HEK293 (cell line): Measurements from ENCODE around the gene ANKRD33B.
A peak's percentile ranks its signal among the peaks of the same experiment; 100 is the strongest.

Source experiments
- BCL11A ChIP-seq: fragments of 450-650 bp; formaldehyde crosslinking; IDR thresholded peaks from 2 replicates; pipeline ENCODE4 v1.5.1; 2016; ENCODE audit warnings: low read depth, missing biosample characterization, missing genetic modification characterization
- FEZF1 ChIP-seq: fragments of 450-650 bp; formaldehyde crosslinking; IDR thresholded peaks from 2 replicates; pipeline ENCODE4 v1.5.1; 2016; ENCODE audit warnings: missing biosample characterization, missing genetic modification characterization
- GFI1B ChIP-seq: fragments of 450-650 bp; formaldehyde crosslinking; IDR thresholded peaks from 2 replicates; pipeline ENCODE4 v1.5.1; 2016; ENCODE audit warnings: missing biosample characterization, missing genetic modification characterization
- IKZF3 ChIP-seq: fragments of 450-650 bp; IDR thresholded peaks from 2 replicates; pipeline ENCODE4 v1.5.0; 2018; ENCODE audit warnings: missing biosample characterization, mild to moderate bottlenecking, missing genetic modification characterization, moderate library complexity
- KLF8 ChIP-seq: fragments of 450-650 bp; formaldehyde crosslinking; IDR thresholded peaks from 2 replicates; pipeline ENCODE4 v1.5.1; 2016; ENCODE audit warnings: missing biosample characterization, missing genetic modification characterization
- MZF1 ChIP-seq: fragments of 450-650 bp; formaldehyde crosslinking; IDR thresholded peaks from 2 replicates; pipeline ENCODE4 v1.5.1; 2017; ENCODE audit warnings: missing biosample characterization, missing genetic modification characterization, borderline replicate concordance
- ZBTB20 ChIP-seq: fragments of 450-650 bp; formaldehyde crosslinking; IDR thresholded peaks from 2 replicates; pipeline ENCODE4 v1.5.1; 2016; ENCODE audit warnings: missing biosample characterization, missing genetic modification characterization
- ZBTB21 ChIP-seq: fragments of 450-650 bp; formaldehyde crosslinking; IDR thresholded peaks from 2 replicates; pipeline ENCODE4 v1.5.1; 2017; ENCODE audit warnings: missing biosample characterization, missing genetic modification characterization
- ZFP69B ChIP-seq: fragments of 450-650 bp; formaldehyde crosslinking; IDR thresholded peaks from 2 replicates; pipeline ENCODE4 v1.5.1; 2016; ENCODE audit warnings: missing biosample characterization, missing genetic modification characterization
- ZNF121 ChIP-seq: fragments of 450-650 bp; formaldehyde crosslinking; IDR thresholded peaks from 2 replicates; pipeline ENCODE4 v1.5.1; 2016; ENCODE audit warnings: missing biosample characterization, missing genetic modification characterization
- ZNF169 ChIP-seq: fragments of 450-650 bp; formaldehyde crosslinking; IDR thresholded peaks from 2 replicates; pipeline ENCODE4 v1.5.1; 2016; ENCODE audit warnings: missing biosample characterization, missing genetic modification characterization
- ZNF184 ChIP-seq: fragments of 450-650 bp; IDR thresholded peaks from 2 replicates; pipeline ENCODE4 v1.5.1; 2018; ENCODE audit warnings: missing biosample characterization, mild to moderate bottlenecking, missing genetic modification characterization
- ZNF23 ChIP-seq: fragments of 450-650 bp; formaldehyde crosslinking; IDR thresholded peaks from 2 replicates; pipeline ENCODE4 v1.5.1; 2016; ENCODE audit warnings: missing biosample characterization, missing genetic modification characterization, borderline replicate concordance
- ZNF366 ChIP-seq: fragments of 450-650 bp; formaldehyde crosslinking; conservative IDR thresholded peaks from 2 replicates; pipeline ENCODE4 v1.5.1; 2016; ENCODE audit warnings: missing biosample characterization, missing genetic modification characterization
- ZNF394 ChIP-seq: fragments of 450-650 bp; formaldehyde crosslinking; IDR thresholded peaks from 2 replicates; pipeline ENCODE4 v1.5.1; 2016; ENCODE audit warnings: missing biosample characterization, missing genetic modification characterization, mild to moderate bottlenecking, moderate library complexity, borderline replicate concordance
- ZNF449 ChIP-seq: fragments of 450-650 bp; formaldehyde crosslinking; IDR thresholded peaks from 2 replicates; pipeline ENCODE4 v1.5.1; 2017; ENCODE audit warnings: missing biosample characterization, mild to moderate bottlenecking, missing genetic modification characterization, moderate library complexity
- ZNF48 ChIP-seq: fragments of 450-650 bp; formaldehyde crosslinking; IDR thresholded peaks from 2 replicates; pipeline ENCODE4 v1.5.1; 2016; ENCODE audit warnings: missing biosample characterization, missing genetic modification characterization
- ZNF558 ChIP-seq: fragments of 450-650 bp; formaldehyde crosslinking; IDR thresholded peaks from 2 replicates; pipeline ENCODE4 v1.5.1; 2016; ENCODE audit warnings: missing biosample characterization, missing genetic modification characterization
- ZNF623 ChIP-seq: fragments of 450-650 bp; formaldehyde crosslinking; IDR thresholded peaks from 2 replicates; pipeline ENCODE4 v1.5.1; 2016; ENCODE audit warnings: missing biosample characterization, missing genetic modification characterization
- ZNF654 ChIP-seq: fragments of 450-650 bp; formaldehyde crosslinking; IDR thresholded peaks from 2 replicates; pipeline ENCODE4 v1.5.1; 2016; ENCODE audit warnings: low read depth, missing biosample characterization, missing genetic modification characterization
- ZNF768 ChIP-seq: fragments of 450-650 bp; formaldehyde crosslinking; IDR thresholded peaks from 2 replicates; pipeline ENCODE4 v1.5.1; 2018; ENCODE audit warnings: missing biosample characterization, mild to moderate bottlenecking, missing genetic modification characterization
- ZNF843 ChIP-seq: fragments of 450-650 bp; formaldehyde crosslinking; IDR thresholded peaks from 2 replicates; pipeline ENCODE4 v1.5.1; 2016; ENCODE audit warnings: missing biosample characterization, missing genetic modification characterization
- ZSCAN30 ChIP-seq: fragments of 450-650 bp; IDR thresholded peaks from 2 replicates; pipeline ENCODE4 v1.5.1; 2018; ENCODE audit warnings: missing biosample characterization, mild to moderate bottlenecking, missing genetic modification characterization, moderate library complexity
- ZXDB ChIP-seq: fragments of 450-650 bp; formaldehyde crosslinking; IDR thresholded peaks from 2 replicates; pipeline ENCODE4 v1.5.1; 2016; ENCODE audit warnings: missing biosample characterization, missing genetic modification characterization
- TF ChIP-seq, protein P1 (sequence below): fragments of 450-650 bp; formaldehyde crosslinking; conservative IDR thresholded peaks from 2 replicates; pipeline ENCODE4 v1.5.1; 2016; ENCODE audit warnings: low read depth, missing biosample characterization, missing genetic modification characterization
- TF ChIP-seq, protein P2 (sequence below): fragments of 450-650 bp; formaldehyde crosslinking; IDR thresholded peaks from 2 replicates; pipeline ENCODE4 v1.5.1; 2017; ENCODE audit warnings: missing biosample characterization, missing genetic modification characterization
- TF ChIP-seq, protein P3 (sequence below): fragments of 450-650 bp; IDR thresholded peaks from 2 replicates; pipeline ENCODE4 v1.5.1; 2018; ENCODE audit warnings: missing biosample characterization, mild to moderate bottlenecking, missing genetic modification characterization
- TF ChIP-seq, protein P4 (sequence below): fragments of 450-650 bp; formaldehyde crosslinking; IDR thresholded peaks from 2 replicates; pipeline ENCODE4 v1.5.1; 2016; ENCODE audit warnings: missing biosample characterization, missing genetic modification characterization

ANKRD33B gene

GRCh38 chr5:10595672-10596309, 31.9 kb downstream of the ANKRD33B start (continued):
- TF ChIP-seq, protein P1, sequence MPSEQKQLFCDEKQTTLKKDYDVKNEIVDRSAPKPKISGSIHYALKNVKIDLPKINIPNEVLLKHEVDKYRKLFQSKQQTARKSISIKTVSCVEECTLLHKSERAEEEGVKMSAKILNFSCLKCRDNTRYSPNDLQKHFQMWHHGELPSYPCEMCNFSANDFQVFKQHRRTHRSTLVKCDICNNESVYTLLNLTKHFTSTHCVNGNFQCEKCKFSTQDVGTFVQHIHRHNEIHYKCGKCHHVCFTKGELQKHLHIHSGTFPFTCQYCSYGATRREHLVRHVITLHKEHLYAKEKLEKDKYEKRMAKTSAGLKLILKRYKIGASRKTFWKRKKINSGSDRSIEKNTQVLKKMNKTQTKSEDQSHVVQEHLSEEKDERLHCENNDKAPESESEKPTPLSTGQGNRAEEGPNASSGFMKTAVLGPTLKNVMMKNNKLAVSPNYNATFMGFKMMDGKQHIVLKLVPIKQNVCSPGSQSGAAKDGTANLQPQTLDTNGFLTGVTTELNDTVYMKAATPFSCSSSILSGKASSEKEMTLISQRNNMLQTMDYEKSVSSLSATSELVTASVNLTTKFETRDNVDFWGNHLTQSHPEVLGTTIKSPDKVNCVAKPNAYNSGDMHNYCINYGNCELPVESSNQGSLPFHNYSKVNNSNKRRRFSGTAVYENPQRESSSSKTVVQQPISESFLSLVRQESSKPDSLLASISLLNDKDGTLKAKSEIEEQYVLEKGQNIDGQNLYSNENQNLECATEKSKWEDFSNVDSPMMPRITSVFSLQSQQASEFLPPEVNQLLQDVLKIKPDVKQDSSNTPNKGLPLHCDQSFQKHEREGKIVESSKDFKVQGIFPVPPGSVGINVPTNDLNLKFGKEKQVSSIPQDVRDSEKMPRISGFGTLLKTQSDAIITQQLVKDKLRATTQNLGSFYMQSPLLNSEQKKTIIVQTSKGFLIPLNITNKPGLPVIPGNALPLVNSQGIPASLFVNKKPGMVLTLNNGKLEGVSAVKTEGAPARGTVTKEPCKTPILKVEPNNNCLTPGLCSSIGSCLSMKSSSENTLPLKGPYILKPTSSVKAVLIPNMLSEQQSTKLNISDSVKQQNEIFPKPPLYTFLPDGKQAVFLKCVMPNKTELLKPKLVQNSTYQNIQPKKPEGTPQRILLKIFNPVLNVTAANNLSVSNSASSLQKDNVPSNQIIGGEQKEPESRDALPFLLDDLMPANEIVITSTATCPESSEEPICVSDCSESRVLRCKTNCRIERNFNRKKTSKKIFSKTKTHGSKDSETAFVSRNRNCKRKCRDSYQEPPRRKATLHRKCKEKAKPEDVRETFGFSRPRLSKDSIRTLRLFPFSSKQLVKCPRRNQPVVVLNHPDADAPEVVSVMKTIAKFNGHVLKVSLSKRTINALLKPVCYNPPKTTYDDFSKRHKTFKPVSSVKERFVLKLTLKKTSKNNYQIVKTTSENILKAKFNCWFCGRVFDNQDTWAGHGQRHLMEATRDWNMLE: 0 out of 2 replicates have a peak, but pooled peaks have one; percentile 6
- TF ChIP-seq ZNF366 (peak; percentile 87), ZNF768 (tag by site-specific recombination) (0 out of 2 replicates have a peak, but pooled peaks have one; percentile 78), ZXDB (peak; percentile 44; the same call in 1 of the 2 replicates), IKZF3 (tag by site-specific recombination) (peak; percentile 93), ZFP69B (tag by site-specific recombination) (0 out of 2 replicates have a peak, but pooled peaks have one; percentile 27), MZF1 (tag by site-specific recombination) (peak; percentile 94), ZNF623 (tag by site-specific recombination) (no peak), ZNF394 (tag by site-specific recombination) (0 out of 2 replicates have a peak, but pooled peaks have one; percentile 10), BCL11A (peak; percentile 44; the same call in 1 of the 2 replicates), ZNF184 (tag by site-specific recombination) (peak; percentile 89), ZNF558 (tag by site-specific recombination) (no peak), FEZF1 (tag by site-specific recombination) (peak; percentile 68), ZSCAN30 (peak; percentile 65; the same call in 1 of the 2 replicates), ZNF48 (tag by site-specific recombination) (no peak), ZNF843 (tag by site-specific recombination) (peak; percentile 80), GFI1B (tag by site-specific recombination) (peak; percentile 60; the same call in 1 of the 2 replicates), ZNF23 (tag by site-specific recombination) (no peak), KLF8 (peak; percentile 48), ZBTB21 (tag by site-specific recombination) (0 out of 2 replicates have a peak, but pooled peaks have one; percentile 9), ZNF449 (tag by site-specific recombination) (peak; percentile 46; the same call in 1 of the 2 replicates), ZNF121 (tag by site-specific recombination) (no peak), ZNF169 (tag by site-specific recombination) (no peak), ZBTB20 (tag by site-specific recombination) (0 out of 2 replicates have a peak, but pooled peaks have one; percentile 23), ZNF654 (tag by site-specific recombination) (peak; percentile 7; the same call in 1 of the 2 replicates)
- TF ChIP-seq, protein P2, sequence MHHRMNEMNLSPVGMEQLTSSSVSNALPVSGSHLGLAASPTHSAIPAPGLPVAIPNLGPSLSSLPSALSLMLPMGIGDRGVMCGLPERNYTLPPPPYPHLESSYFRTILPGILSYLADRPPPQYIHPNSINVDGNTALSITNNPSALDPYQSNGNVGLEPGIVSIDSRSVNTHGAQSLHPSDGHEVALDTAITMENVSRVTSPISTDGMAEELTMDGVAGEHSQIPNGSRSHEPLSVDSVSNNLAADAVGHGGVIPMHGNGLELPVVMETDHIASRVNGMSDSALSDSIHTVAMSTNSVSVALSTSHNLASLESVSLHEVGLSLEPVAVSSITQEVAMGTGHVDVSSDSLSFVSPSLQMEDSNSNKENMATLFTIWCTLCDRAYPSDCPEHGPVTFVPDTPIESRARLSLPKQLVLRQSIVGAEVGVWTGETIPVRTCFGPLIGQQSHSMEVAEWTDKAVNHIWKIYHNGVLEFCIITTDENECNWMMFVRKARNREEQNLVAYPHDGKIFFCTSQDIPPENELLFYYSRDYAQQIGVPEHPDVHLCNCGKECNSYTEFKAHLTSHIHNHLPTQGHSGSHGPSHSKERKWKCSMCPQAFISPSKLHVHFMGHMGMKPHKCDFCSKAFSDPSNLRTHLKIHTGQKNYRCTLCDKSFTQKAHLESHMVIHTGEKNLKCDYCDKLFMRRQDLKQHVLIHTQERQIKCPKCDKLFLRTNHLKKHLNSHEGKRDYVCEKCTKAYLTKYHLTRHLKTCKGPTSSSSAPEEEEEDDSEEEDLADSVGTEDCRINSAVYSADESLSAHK (tag by site-specific recombination): peak; percentile 97
- TF ChIP-seq, protein P3, sequence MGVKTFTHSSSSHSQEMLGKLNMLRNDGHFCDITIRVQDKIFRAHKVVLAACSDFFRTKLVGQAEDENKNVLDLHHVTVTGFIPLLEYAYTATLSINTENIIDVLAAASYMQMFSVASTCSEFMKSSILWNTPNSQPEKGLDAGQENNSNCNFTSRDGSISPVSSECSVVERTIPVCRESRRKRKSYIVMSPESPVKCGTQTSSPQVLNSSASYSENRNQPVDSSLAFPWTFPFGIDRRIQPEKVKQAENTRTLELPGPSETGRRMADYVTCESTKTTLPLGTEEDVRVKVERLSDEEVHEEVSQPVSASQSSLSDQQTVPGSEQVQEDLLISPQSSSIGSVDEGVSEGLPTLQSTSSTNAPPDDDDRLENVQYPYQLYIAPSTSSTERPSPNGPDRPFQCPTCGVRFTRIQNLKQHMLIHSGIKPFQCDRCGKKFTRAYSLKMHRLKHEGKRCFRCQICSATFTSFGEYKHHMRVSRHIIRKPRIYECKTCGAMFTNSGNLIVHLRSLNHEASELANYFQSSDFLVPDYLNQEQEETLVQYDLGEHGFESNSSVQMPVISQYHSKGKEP (tag by site-specific recombination): peak; percentile 56; the same call in 1 of the 2 replicates
- TF ChIP-seq, protein P4, sequence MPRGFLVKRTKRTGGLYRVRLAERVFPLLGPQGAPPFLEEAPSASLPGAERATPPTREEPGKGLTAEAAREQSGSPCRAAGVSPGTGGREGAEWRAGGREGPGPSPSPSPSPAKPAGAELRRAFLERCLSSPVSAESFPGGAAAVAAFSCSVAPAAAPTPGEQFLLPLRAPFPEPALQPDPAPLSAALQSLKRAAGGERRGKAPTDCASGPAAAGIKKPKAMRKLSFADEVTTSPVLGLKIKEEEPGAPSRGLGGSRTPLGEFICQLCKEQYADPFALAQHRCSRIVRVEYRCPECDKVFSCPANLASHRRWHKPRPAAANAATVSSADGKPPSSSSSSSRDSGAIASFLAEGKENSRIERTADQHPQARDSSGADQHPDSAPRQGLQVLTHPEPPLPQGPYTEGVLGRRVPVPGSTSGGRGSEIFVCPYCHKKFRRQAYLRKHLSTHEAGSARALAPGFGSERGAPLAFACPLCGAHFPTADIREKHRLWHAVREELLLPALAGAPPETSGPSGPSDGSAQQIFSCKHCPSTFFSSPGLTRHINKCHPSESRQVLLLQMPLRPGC (tag by site-specific recombination): peak; percentile 76
